Stimulated activated CD8-positive, alpha-beta memory T cell treated with anti-CD3 and anti-CD28 coated beads, Interleukin-4, amount 100 ng/mL, for 48 hours (primary cell): ENCODE measurements around the gene AHCY.
A peak's percentile ranks its signal among the peaks of the same experiment; 100 is the strongest.
"Not testable (repeated sequence)": the region's sequence is repeated elsewhere in the genome, so short reads cannot be mapped to it uniquely, and the experiment has no call there.

Experiments
- DNase-seq: peaks from one replicate; pipeline ENCODE4 v3.0.0-alpha.2; 2020

The AHCY gene

GRCh38 chr20:34252431-34253086 is 50.6 kb downstream of the AHCY start:
- DNase-seq, result not testable (repeated sequence)

DNA sequence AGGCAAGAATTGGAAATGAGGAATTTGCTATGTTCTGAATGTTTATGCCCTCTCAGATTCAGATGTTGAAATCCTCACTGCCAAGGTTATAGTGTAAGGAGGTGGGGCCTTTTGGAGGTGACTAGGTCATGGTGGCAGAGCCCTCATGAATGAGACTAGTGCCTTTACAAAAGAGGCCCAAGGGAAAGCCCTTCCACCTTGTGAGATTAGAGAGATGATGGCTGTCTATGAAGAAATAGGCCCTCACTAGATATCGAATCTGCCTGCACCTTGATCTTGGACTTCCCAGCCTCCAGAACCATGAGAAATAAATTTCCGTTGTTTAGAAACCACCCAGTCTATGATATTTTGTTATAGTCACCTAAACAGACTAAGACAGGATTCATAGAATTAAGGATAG is 51.5 kb downstream of the AHCY start:
- DNase-seq, result no peak

- no peak for DNase-seq
These were observed 53.1 kb downstream of the AHCY start for GRCh38 chr20:34250005-34250404.

DNA sequence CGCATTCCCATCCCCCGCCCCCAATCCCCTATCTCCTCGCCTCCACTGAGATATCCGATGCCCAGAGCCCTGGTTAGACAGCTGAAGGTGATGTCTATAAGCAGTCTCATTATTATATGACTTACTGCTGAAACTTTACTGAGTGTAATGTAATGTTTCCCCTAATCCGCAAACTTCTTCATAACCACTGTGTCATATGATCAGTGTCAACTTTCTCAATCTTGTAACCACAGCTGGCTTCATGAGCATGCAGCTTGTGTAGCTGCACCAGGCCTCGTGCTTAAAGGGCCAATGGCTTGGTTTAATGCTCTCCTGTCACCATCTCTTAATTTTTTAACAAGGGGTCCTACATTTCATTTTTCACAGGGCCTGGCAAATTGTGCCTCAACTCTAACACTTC is 53.9 kb downstream of the AHCY start:
- peak; percentile 42 for DNase-seq

GRCh38 chr20:34246126-34246626 is 57.0 kb downstream of the AHCY start:
- DNase-seq, result no peak

GRCh38 chr20:34243377-34243776 is 59.8 kb downstream of the AHCY start:
- DNase-seq, result no peak

- DNase-seq, result no peak
These were observed 60.3 kb downstream of the AHCY start for GRCh38 chr20:34242879-34243278.

DNA sequence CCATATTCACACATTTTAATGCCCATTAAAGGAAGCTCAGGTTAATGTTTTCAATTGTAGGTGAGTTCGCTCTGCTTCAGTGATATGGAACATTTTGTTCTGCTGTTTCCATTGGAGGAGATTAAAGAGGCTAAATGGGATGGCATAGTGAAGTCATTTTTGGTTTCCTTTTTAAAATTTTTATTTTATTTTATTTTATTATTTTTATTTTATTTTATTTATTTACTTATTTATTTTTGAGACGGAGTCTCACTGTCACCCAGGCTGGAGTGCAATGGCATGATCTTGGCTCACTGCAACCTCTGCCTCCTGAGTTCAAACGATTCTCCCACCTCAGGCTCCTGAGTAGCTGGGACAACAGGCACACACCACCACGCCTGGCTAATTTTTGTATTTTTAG is 61.1 kb downstream of the AHCY start:
- not testable (repeated sequence) for DNase-seq

- DNase-seq, result no peak
These were observed 62.2 kb downstream of the AHCY start, which contains the start of gene ASIP for GRCh38 chr20:34240693-34241615. ASIP (plus strand) TSS chr20:34241423; CDS start chr20:34260375, 18,952 bp downstream.

- no peak for DNase-seq
These were observed 63.0 kb downstream of the AHCY start for GRCh38 chr20:34240121-34240520.

GRCh38 chr20:34237942-34238341 is 65.2 kb downstream of the AHCY start:
- DNase-seq, result no peak

DNA sequence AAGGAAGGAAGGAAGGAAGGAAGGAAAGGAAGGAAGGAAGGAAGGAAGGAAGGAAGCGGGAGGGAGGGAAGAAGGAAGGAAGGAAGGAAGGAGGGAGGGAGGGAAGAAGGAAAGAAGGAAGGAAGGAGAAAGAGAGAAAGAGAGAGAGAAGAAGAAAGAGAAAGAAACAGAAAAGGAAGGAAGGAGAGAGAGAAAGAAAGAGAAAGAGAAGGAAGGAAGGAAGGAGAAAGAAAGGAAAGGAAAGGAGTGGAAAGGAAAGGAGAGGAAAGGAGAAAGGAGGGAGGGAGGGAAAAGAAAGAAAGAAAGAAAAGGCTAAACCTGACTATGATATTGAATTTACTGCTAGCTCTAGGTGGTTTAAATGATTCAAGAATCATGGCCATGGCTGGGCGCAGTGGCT is 67.3 kb downstream of the AHCY start:
- no peak for DNase-seq

DNA sequence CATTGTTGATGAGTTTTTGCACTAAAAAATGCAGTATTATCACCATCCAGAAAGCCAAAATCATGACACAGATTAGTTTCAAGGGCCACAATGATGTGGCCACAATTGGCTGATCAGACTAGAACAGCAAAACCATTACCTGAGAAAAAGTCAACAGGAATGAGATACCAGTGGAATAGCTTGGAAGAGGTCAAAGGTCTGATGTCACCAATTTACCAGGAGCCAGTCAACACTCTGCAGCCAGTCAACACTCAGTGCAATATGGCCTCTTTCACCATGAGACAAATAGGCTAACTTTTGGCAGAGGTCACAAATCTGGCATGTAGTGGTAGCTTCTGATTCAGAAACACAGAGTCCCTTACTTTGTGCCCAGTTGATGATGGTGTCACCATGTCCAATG is 69.5 kb downstream of the AHCY start:
- DNase-seq, result no peak

GRCh38 chr20:34232494-34233087 is 70.6 kb downstream of the AHCY start:
- DNase-seq, result no peak

DNA sequence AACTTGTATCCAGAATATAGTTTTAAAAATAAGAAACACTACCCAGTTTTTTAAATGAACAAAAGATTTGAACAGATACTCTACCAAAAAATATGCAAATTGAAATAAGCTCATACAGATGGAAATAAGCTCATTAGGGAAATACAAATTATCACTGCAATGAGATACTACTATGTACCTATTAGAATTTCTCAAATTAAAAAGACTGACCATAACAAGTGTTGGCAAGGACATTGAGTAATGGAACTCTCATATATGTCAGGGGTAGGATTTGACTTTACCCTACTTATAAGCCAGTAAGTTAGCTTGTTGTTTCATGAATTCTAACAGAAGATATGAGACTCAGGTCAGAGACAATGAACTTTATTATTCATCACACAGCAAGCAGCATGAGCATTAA is 71.5 kb downstream of the AHCY start:
- DNase-seq, result no peak
